GM19467 (cell line): Measurements from ENCODE around the gene MICAL2.
"Not testable (repeated sequence)": the region's sequence is repeated elsewhere in the genome, so short reads cannot be mapped to it uniquely, and the experiment has no call there.

Experiments used
- ATAC-seq: cut with Tn5 transposase; IDR thresholded peaks from one replicate; pipeline ENCODE4 v1.9.1; 2021; ENCODE audit warnings: mild to moderate bottlenecking, moderate library complexity; ENCODE audit not compliant: unreplicated experiment

The MICAL2 gene

GRCh38 chr11:12132790-12133145 is 22.4 kb downstream of the MICAL2 start:
- no peak for ATAC-seq

- no peak for ATAC-seq
These were observed 23.3 kb downstream of the MICAL2 start for GRCh38 chr11:12133547-12134235.

DNA sequence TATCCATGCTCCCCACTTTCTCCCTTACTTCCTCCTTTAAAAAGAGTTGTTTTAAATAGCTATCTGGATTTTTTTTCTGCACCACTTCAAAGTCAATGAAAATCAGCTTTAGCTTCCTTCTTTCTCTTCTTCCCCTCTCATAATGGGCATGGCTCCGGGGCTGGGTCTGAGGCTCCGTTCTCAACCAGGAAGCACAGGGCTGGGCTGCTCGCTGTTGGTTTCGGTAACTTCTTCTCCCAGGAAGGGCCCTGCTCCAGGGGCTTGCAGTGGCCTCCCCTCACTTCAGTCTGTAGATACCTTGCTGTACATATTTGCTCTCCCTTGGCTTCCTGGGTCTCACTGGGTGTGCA is 23.8 kb downstream of the MICAL2 start:
- ATAC-seq: no peak

DNA sequence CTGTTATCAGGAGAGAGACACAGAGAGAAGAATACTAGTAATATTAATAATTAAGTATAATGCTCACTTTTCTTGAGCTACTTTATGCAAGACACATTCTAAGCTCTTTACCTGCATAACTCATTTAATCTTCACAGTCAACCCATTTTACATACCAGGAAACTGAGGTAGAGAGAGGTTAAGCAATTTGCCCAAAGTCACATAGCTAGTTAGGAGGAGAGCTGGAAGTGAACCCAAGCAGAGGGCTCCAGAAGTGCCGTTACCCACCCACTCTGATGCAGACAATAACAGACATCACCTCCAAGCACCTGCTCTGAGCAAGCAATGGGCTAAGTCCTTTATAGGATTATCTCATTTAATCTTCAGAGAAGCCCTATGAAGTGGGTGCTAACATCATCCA is 24.8 kb downstream of the MICAL2 start:
- no peak for ATAC-seq

GRCh38 chr11:12137005-12137690 is 26.8 kb downstream of the MICAL2 start:
- ATAC-seq: no peak

DNA sequence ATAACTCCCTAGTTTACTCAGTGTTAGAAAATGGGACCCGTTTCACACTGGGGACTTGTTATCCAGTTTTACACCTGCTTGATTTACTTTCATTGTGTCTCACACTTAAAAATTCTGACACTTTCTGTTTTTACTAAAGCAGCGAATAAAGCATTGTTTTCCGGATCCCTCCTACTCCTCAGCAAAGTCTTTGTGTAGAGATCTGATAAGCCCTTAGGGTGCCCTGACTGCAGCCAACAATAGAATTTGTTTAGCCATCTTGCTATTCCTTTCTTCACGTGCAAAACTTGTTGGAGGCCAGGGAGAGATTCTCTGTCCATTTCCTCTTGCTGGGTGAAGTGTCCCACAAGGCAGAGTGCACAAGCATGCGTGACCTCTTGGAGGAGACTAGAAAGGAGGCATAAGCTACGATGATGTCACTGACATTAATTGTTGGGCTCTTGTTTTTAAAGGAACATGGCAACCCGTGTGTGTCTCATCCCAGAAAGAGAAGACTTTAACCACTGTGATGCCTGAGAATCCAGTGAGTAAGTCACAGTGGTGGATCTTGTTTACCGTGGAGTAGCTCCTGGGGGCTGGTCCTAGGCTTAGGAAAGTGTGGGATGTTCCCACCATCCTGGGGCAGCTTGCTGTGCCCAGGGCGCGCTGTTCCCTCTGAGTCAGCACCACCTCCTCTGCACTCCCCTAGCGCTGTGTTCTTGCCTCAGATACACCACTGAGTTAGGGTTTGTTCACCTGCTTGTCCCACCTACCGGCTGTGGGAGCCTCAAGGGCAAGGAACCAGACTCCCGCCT is 27.7 kb downstream of the MICAL2 start:
- ATAC-seq: no peak

GRCh38 chr11:12139144-12139881 is 28.9 kb downstream of the MICAL2 start:
- no peak for ATAC-seq

DNA sequence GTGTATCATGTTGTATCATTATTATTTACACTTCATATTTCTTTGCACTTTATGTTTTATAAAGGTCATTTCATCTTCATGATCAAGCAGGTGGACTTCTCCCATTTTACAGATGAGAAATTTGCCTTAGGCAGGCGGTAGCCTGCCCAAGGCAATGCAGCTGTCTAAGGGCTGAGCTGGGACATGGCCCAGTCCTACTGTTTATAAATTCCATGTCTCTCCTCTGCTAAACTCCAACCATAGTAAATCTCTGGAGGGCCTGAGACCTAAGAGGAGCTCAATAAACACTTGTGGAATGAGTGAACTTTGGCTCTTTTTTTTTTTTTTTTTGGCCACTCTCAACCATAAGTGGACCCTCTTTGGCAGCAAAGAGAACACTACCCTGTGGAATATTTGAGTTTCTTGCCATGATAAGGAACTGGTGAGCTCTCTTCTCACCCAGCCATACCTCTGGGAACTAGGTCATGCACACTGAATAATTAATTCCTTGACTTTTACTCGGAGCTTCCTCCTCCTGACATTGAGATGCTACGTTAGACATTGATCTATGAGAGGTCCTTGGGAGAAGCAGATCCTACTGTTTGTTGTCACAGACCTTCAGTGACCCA is 29.9 kb downstream of the MICAL2 start:
- ATAC-seq: no peak

GRCh38 chr11:12141283-12141682 is 30.9 kb downstream of the MICAL2 start:
- ATAC-seq: no peak

GRCh38 chr11:12142176-12142575 is 31.8 kb downstream of the MICAL2 start:
- ATAC-seq: no peak

GRCh38 chr11:12142909-12143308 is 32.5 kb downstream of the MICAL2 start:
- no peak for ATAC-seq

DNA sequence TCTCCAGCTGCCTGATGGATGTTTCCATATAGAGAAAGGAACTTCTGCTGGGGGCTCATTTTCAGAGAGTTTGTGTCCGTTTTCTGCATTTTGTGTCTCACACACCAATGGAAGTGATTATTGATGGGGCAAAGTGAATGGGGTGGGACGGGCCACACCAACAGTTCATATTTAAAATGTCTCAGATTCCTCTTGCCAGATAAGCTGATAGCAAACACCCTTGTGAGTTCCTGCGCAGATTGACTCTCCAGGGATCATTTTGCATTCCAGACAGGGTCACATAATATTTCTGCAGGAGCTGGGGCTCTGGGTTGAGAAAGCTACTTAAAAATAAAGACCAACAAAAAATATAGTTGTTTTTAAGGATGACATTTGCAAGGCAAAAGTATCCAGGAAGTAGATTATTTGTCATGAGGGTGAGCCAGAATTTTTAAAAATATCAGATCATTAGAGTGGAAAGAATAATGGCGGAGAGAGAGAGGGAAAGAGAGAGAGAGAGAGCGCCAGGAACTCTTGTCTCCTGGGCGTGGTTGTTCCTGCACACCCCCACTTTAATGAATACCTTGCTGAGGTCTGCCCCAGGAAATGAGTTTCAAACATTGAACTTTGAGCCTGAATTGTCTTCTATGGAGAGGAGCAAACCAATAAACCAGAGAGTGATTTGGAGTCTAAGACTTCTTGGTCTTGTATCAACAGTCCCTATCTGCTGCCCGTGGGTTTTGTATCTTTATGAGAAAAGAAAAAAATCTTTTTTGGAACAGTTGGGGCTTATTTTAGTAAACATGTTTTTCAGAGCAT is 33.3 kb downstream of the MICAL2 start:
- ATAC-seq: no peak

- no peak for ATAC-seq
These were observed 34.2 kb downstream of the MICAL2 start for GRCh38 chr11:12144330-12145174.

DNA sequence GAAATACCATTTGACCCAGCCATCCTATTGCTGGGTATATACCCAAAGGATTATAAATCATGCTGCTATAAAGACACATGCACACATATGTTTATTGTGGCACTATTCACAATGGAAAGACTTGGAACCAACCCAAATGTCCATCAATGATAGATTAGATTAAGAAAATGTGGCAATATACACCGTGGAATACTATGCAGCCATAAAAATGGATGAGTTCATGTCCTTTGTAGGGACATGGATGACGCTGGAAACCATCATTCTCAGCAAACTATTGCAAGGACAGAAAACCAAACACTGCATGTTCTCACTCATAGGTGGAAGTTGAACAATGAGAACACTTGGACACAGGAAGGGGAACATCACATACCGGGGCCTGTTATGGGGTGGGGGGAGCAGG is 36.3 kb downstream of the MICAL2 start:
- ATAC-seq: not testable (repeated sequence)

GRCh38 chr11:12147827-12148226 is 37.4 kb downstream of the MICAL2 start:
- no peak for ATAC-seq

DNA sequence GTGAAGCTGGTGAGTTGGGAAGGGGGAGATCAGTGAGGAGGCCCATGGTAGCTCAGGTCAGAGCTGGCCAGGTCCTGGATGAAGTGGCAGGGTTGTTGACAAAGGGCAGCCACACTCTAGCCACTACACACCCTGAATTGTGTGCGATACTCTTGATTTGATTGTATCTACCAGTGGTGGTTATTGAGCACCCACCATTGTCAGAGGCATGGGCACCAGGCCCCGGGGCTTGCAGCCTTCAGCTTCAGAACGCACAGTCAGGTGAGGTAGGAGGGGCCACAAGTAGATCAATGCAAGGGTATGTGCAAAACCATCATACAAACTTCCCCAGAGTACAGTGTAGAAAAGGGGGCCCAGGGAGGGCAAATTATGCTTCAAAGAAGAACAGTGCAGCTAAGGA is 38.1 kb downstream of the MICAL2 start:
- ATAC-seq: no peak

DNA sequence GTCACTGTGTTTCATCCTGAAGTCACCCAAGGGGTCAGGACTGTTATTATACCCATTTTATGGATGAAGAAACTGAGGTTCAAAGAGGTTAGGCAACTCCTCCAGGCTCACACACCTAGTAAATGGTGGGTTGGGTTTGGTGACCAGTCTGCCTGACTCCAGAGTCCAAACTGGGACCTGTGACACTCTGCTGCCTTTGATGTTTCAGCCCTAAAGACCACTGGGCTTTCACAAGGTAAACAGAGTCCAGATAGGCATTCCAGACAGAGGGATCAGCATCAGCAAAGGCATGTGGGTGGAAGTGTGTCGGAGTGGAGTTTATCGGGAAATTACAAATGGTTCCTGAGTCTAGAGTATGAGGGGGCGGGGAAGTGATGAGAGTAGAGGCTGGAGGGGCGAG is 38.5 kb downstream of the MICAL2 start:
- ATAC-seq: no peak

GRCh38 chr11:12149672-12150225 is 39.4 kb downstream of the MICAL2 start:
- ATAC-seq: no peak

GRCh38 chr11:12150831-12151382 is 40.5 kb downstream of the MICAL2 start:
- no peak for ATAC-seq
